Astrocyte of the cerebellum (primary cell): ENCODE data around the gene NSMF.

Experiments
- DNase-seq: peaks from one replicate; pipeline ENCODE4 v3.0.0-alpha.2; 2011; ENCODE audit warnings: low read depth
- H3K4me3 ChIP-seq: 2 replicates; pipeline ENCODE4 v1.5.1; 2011; ENCODE audit warnings: mild to moderate bottlenecking, low read depth, low read length, moderate library complexity
- CTCF ChIP-seq: IDR thresholded peaks from 2 replicates; pipeline ENCODE4 v1.5.1; 2012; ENCODE audit warnings: low read length, low read depth, moderate library complexity, mild to moderate bottlenecking; ENCODE audit errors: missing control alignments
- in situ Hi-C: cut with HindIII; loops from 2 replicates; pipeline ENCODE4 v1.10.0; 2017; ENCODE audit warnings: low sequenced_read_pairs

Gene NSMF

GRCh38 chr9:137479892-137480685 lies 21.0 kb upstream of the NSMF start:
- no peak for DNase-seq
- H3K4me3 ChIP-seq: no peak overlapping the region
- no peak for TF ChIP-seq CTCF
- in situ Hi-C loops: no loop called here

GRCh38 chr9:137478962-137479861 lies 20.1 kb upstream of the NSMF start:
- DNase-seq: no peak
- no peak overlapping the region for H3K4me3 ChIP-seq
- in situ Hi-C loops: no loop called here
- TF ChIP-seq CTCF: no peak

- no peak overlapping the region for H3K4me3 ChIP-seq
- no peak for TF ChIP-seq CTCF
- in situ Hi-C loops: no loop called here
- no peak for DNase-seq
Measured at GRCh38 chr9:137478613-137478961, 19.5 kb upstream of the NSMF start.

- H3K4me3 ChIP-seq: no peak overlapping the region
- DNase-seq: no peak
- TF ChIP-seq CTCF: no peak
- in situ Hi-C loops: no loop called here
Measured at GRCh38 chr9:137477778-137478612, 18.9 kb upstream of the NSMF start.

- DNase-seq: no peak
- H3K4me3 ChIP-seq: no peak overlapping the region
- in situ Hi-C loops: no loop called here
- TF ChIP-seq CTCF: no peak
Measured at GRCh38 chr9:137476856-137477255, 17.7 kb upstream of the NSMF start.

- H3K4me3 ChIP-seq: no peak overlapping the region
- in situ Hi-C loops: no loop called here
- TF ChIP-seq CTCF: no peak
Measured at GRCh38 chr9:137475666-137476065, 16.5 kb upstream of the NSMF start.

More at GRCh38 chr9:137475666-137476065, 16.5 kb upstream of the NSMF start:
- no peak for DNase-seq
